GM12875 (cell line): ENCODE measurements around the gene GAB1.
A peak's percentile ranks its signal among the peaks of the same experiment; 100 is the strongest.

ENCODE experiments used
- H3K4me3 ChIP-seq: one replicate; pipeline ENCODE4 v1.5.1; 2011; ENCODE audit warnings: low read depth, low read length, control low read depth
- TF ChIP-seq, protein P1 (sequence below): IDR thresholded peaks from 2 replicates; pipeline ENCODE4 v1.5.1; 2011; ENCODE audit warnings: low read depth, mild to moderate bottlenecking, control low read depth, inconsistent platforms, low read length, moderate library complexity, borderline replicate concordance; ENCODE audit not compliant: insufficient read depth

The GAB1 gene

DNA sequence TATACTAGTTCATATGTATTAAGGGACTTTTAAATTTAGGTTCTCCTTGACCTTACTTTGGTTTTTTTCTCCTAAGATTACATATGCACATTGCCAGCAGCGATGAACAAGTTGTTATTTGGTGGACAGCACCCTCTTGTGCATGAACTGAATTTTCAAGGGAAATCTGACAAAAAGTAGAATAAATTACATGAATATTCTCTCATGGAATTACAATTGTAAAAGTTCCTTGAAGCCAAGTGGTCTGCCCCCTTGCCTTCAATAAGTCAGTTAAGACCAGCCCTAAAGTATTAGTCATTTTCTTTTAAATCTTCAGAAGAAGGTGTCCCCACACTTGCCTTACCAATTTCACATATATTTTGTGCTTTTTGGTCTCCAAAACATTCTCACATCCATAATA lies 146.2 kb downstream of the GAB1 start:
- TF ChIP-seq, protein P1, sequence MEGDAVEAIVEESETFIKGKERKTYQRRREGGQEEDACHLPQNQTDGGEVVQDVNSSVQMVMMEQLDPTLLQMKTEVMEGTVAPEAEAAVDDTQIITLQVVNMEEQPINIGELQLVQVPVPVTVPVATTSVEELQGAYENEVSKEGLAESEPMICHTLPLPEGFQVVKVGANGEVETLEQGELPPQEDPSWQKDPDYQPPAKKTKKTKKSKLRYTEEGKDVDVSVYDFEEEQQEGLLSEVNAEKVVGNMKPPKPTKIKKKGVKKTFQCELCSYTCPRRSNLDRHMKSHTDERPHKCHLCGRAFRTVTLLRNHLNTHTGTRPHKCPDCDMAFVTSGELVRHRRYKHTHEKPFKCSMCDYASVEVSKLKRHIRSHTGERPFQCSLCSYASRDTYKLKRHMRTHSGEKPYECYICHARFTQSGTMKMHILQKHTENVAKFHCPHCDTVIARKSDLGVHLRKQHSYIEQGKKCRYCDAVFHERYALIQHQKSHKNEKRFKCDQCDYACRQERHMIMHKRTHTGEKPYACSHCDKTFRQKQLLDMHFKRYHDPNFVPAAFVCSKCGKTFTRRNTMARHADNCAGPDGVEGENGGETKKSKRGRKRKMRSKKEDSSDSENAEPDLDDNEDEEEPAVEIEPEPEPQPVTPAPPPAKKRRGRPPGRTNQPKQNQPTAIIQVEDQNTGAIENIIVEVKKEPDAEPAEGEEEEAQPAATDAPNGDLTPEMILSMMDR, result peak; percentile 33; the same call in 1 of the 2 replicates
- no peak overlapping the region for H3K4me3 ChIP-seq

GRCh38 chr4:143486314-143486713 lies 149.6 kb downstream of the GAB1 start:
- TF ChIP-seq, protein P1, result no peak
- H3K4me3 ChIP-seq, result no peak overlapping the region

DNA sequence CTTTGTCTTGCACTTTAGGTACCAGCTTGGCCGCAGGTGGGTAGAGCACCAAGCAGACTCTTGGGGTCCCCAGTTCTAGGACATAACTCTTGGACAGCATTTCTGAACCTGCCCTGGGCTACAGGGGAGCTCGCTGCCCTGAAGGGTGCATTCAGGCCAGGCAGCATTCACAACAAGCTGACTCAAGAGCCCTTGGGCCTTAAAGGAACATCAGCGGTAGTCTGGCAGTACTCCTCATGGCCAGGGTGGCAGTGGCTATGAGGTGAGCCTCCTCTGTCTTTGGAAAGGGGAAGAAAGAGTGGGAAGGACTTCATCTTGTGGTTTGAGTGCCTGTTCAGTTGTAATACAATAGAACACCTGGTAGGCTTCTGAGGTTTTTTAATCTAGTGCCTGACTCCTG lies 152.0 kb downstream of the GAB1 start:
- TF ChIP-seq, protein P1, result no peak
- H3K4me3 ChIP-seq, result no peak overlapping the region

DNA sequence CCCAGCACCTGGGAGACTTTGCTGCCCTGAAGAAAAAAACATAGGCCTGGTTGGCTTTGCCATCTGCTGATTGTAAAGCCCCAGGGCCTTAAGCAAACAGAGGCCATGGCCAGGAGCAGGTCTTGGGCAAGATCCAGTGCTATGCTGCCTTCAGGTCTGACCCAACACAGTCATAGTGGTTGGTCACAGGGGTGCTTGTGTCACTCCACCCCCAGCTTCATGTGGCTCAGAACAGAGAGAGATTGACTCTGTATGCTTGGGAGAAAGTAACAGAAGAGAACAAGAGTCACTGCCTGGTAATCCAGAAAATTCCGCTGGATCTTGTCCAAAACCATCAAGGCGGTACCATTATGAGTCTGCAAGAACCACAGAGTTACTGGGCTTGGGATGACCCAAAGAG lies 152.4 kb downstream of the GAB1 start:
- TF ChIP-seq, protein P1, result no peak
- no peak overlapping the region for H3K4me3 ChIP-seq

- no peak overlapping the region for H3K4me3 ChIP-seq
- TF ChIP-seq, protein P1, result no peak
These were observed 161.3 kb downstream of the GAB1 start for GRCh38 chr4:143498021-143498420.

DNA sequence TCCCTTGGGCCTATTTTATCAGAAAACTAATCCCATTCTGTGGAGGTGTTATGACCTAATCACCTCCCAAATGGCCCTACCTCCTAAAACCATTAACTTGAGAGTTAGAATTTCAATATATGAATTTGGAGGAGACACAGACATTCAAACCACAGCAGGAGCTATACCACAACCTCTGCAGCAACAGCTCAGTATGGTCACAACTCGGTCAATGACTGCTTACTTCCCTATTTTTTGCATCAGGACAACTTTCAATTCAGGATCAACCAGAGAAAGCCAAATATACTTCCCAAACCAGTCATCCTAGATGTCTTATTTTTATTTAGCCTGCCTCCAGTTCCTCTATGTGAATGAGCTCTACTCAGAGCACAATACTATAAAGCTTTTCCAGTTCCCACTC lies 165.6 kb downstream of the GAB1 start:
- TF ChIP-seq, protein P1, result no peak
- no peak overlapping the region for H3K4me3 ChIP-seq

GRCh38 chr4:143506031-143506430 lies 169.4 kb downstream of the GAB1 start:
- TF ChIP-seq, protein P1, result no peak
- H3K4me3 ChIP-seq, result no peak overlapping the region
